Hematopoietic multipotent progenitor cell treated with erythropoietin and hydrocortisone succinate and interleukin-3 and kit ligand, for 8 days (in vitro differentiated cells): ENCODE measurements around the gene INTS7.

ENCODE experiments used
- DNase-seq: peaks from one replicate; pipeline ENCODE4 v3.0.0-alpha.2; 2015

The INTS7 gene

GRCh38 chr1:211901945-211902344 lies 133.4 kb downstream of the INTS7 start:
- no peak for DNase-seq

- DNase-seq: no peak
Measured at GRCh38 chr1:211900441-211900840, 134.9 kb downstream of the INTS7 start.

GRCh38 chr1:211896958-211897357 lies 138.4 kb downstream of the INTS7 start:
- no peak for DNase-seq

- no peak for DNase-seq
Measured at GRCh38 chr1:211895126-211895759, 140.1 kb downstream of the INTS7 start.

- no peak for DNase-seq
Measured at GRCh38 chr1:211894312-211894711, 141.0 kb downstream of the INTS7 start.

- DNase-seq: no peak
Measured at GRCh38 chr1:211893260-211893659, 142.1 kb downstream of the INTS7 start.

GRCh38 chr1:211892577-211892976 lies 142.8 kb downstream of the INTS7 start:
- DNase-seq: no peak

GRCh38 chr1:211891708-211892107 lies 143.6 kb downstream of the INTS7 start:
- DNase-seq: no peak
